Liver (tissue), 9 donors: ENCODE results near the gene CPS1. TPM values are rescaled to one million over a fixed set of nuclear protein-coding genes. Genes with fewer than 3 reads are reported as not detected.

Experiments used
- DNase-seq: peaks from one replicate; pipeline ENCODE4 v3.0.0-alpha.2; 2017; ENCODE audit warnings: low spot score
- H3K27ac ChIP-seq, 2 donors: one replicate each; pipeline ENCODE4 v1.7.0; 2013; ENCODE audit warnings: inconsistent platforms in 2 of 2, low read length in 2 of 2, control low read depth in 1 of 2, low read depth in 1 of 2, mild to moderate bottlenecking in 1 of 2
- H3K27me3 ChIP-seq, 4 donors: one replicate each; pipeline versions ENCODE4 v1.6.1 to v1.7.0; 2013; ENCODE audit warnings: low read length in 3 of 4, inconsistent platforms in 1 of 4, mild to moderate bottlenecking in 1 of 4, moderate library complexity in 1 of 4; ENCODE audit not compliant: control insufficient read depth in 4 of 4, insufficient read depth in 4 of 4
- H3K36me3 ChIP-seq, 4 donors: one replicate each; pipeline versions ENCODE4 v1.6.1 to v1.7.0; 2013; ENCODE audit warnings: low read length in 3 of 4, mild to moderate bottlenecking in 3 of 4, low read depth in 1 of 4, moderate library complexity in 1 of 4; ENCODE audit not compliant: control insufficient read depth in 4 of 4, insufficient read depth in 3 of 4
- H3K4me1 ChIP-seq, 4 donors: one replicate each; pipeline versions ENCODE4 v1.6.1 to v1.7.0; 2013; ENCODE audit warnings: low read length in 3 of 4, mild to moderate bottlenecking in 3 of 4, moderate library complexity in 1 of 4; ENCODE audit not compliant: control insufficient read depth in 4 of 4, insufficient read depth in 4 of 4
- H3K4me3 ChIP-seq, 3 donors: one replicate each; pipeline versions ENCODE4 v1.6.1 to v1.7.0; 2013; ENCODE audit warnings: low read length in 3 of 3, control low read depth in 1 of 3, low read depth in 1 of 3, mild to moderate bottlenecking in 1 of 3
- H3K9ac ChIP-seq, 2 donors: one replicate each; pipeline ENCODE4 v1.7.0; 2013; ENCODE audit warnings: low read length in 2 of 2, mild to moderate bottlenecking in 2 of 2, moderate library complexity in 2 of 2, control low read depth in 1 of 2, low read depth in 1 of 2
- H3K9me3 ChIP-seq, 4 donors: one replicate each; pipeline versions ENCODE4 v1.6.1 to v1.7.0; 2013; ENCODE audit warnings: low read length in 3 of 4; ENCODE audit not compliant: control insufficient read depth in 4 of 4
- ATF3 ChIP-seq: IDR thresholded peaks from 2 replicates; pipeline ENCODE4 v1.6.1; 2016; ENCODE audit warnings: antibody characterized with exemption
- CTCF ChIP-seq: fragments of 150-350 bp; IDR thresholded peaks from 2 replicates; pipeline ENCODE4 v1.5.1; 2017; ENCODE audit warnings: improper control_type of control experiment, low read depth, low read length; ENCODE audit not compliant: missing input control
- HNF4A ChIP-seq, 2 donors: conservative IDR thresholded peaks; 2 replicates each; pipeline ENCODE4 v1.6.1; 2016; ENCODE audit warnings: antibody characterized with exemption in 2 of 2, mild to moderate bottlenecking in 2 of 2
- HNF4G ChIP-seq: IDR thresholded peaks from 2 replicates; pipeline ENCODE4 v1.6.1; 2016; ENCODE audit warnings: antibody characterized with exemption
- JUND ChIP-seq, 2 donors: IDR thresholded peaks; 2 replicates each; pipeline ENCODE4 v1.6.1; 2016; ENCODE audit warnings: antibody characterized with exemption in 2 of 2
- RAD21 ChIP-seq, 2 donors: IDR thresholded peaks; 2 replicates each; pipeline ENCODE4 v1.6.1; 2016; ENCODE audit warnings: antibody characterized with exemption in 2 of 2, mild to moderate bottlenecking in 2 of 2
- RXRA ChIP-seq, 2 donors: IDR thresholded peaks; 2 replicates each; pipeline ENCODE4 v1.6.1; 2017 to 2018; ENCODE audit warnings: antibody characterized with exemption in 2 of 2, mild to moderate bottlenecking in 1 of 2
- SP1 ChIP-seq: IDR thresholded peaks from 2 replicates; pipeline ENCODE4 v1.6.1; 2018; ENCODE audit warnings: antibody characterized with exemption, mild to moderate bottlenecking
- TAF1 ChIP-seq: conservative IDR thresholded peaks from 2 replicates; pipeline ENCODE4 v1.6.1; 2016; ENCODE audit warnings: antibody characterized with exemption, mild to moderate bottlenecking
- YY1 ChIP-seq: IDR thresholded peaks from 2 replicates; pipeline ENCODE4 v1.6.1; 2016; ENCODE audit warnings: antibody characterized with exemption, mild to moderate bottlenecking
- ZBTB33 ChIP-seq: IDR thresholded peaks from 2 replicates; pipeline ENCODE4 v1.6.1; 2016; ENCODE audit warnings: antibody characterized with exemption
- WGBS: extraction: QIAGEN DNeasy Blood & Tissue Kit; methylation state at CpG from one replicate; pipeline ENCODE4 v1.1.7; 2013; 5-methylcytosine and 5-hydroxymethylcytosine counted together
- polyA plus RNA-seq, 2 donors: library from polyadenylated mRNA; stranded (reverse) in 1 of 2; unstranded in 1 of 2; fragments of 200-250 nt in 1 of 2; fragments of >200 nt in 1 of 2; fragmentation: Nextera tagmentation in 1 of 2; extraction: Ambion mirVana in 1 of 2; gene quantifications; one replicate each; pipeline versions ENCODE4 v1.2.1 to v1.2.3, GENCODE V29; 2013 to 2015
- total RNA-seq, 2 donors: library from RNA; depleted of rRNA; stranded (reverse); fragments of >200 nt; gene quantifications; one replicate each; pipeline ENCODE4 v1.2.3, GENCODE V29; 2014
- TF ChIP-seq, protein P1 (sequence below): IDR thresholded peaks from 2 replicates; pipeline ENCODE4 v1.6.1; 2016; ENCODE audit warnings: antibody characterized with exemption
- TF ChIP-seq, protein P2 (sequence below): IDR thresholded peaks from 2 replicates; pipeline ENCODE4 v1.6.1; 2016; ENCODE audit warnings: antibody characterized with exemption, mild to moderate bottlenecking
- donor health status: healthy.
- donor health status: healthy.
- donor health status: healthy.
- donor health status: healthy.
- donor health status: healthy.

Gene CPS1
- total and polyA plus RNA-seq, 4 donors = 469 to 930 (median 575) TPM

DNA sequence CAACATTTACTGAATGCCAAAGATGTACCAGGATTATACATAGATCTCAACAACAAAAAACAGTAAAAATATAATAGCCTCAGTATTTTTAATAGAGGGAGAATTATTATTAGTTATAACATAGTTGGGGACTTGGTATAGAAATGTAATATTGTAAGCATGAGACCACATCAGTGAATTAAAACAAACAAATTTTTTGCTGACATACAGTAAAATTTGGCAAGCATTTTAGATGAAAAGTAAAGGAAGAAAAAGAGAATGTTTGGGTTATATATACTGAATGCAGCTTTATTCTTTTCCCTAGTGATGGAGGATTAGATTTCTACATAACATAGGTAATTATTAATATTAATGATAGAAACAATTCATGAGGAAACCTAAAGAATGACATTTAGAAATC, 10.9 kb downstream of the CPS1 start:
- H3K27ac ChIP-seq = no peak overlapping the region
- TF ChIP-seq, protein P1, sequence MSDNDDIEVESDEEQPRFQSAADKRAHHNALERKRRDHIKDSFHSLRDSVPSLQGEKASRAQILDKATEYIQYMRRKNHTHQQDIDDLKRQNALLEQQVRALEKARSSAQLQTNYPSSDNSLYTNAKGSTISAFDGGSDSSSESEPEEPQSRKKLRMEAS = no peak
- TF ChIP-seq, protein P2, sequence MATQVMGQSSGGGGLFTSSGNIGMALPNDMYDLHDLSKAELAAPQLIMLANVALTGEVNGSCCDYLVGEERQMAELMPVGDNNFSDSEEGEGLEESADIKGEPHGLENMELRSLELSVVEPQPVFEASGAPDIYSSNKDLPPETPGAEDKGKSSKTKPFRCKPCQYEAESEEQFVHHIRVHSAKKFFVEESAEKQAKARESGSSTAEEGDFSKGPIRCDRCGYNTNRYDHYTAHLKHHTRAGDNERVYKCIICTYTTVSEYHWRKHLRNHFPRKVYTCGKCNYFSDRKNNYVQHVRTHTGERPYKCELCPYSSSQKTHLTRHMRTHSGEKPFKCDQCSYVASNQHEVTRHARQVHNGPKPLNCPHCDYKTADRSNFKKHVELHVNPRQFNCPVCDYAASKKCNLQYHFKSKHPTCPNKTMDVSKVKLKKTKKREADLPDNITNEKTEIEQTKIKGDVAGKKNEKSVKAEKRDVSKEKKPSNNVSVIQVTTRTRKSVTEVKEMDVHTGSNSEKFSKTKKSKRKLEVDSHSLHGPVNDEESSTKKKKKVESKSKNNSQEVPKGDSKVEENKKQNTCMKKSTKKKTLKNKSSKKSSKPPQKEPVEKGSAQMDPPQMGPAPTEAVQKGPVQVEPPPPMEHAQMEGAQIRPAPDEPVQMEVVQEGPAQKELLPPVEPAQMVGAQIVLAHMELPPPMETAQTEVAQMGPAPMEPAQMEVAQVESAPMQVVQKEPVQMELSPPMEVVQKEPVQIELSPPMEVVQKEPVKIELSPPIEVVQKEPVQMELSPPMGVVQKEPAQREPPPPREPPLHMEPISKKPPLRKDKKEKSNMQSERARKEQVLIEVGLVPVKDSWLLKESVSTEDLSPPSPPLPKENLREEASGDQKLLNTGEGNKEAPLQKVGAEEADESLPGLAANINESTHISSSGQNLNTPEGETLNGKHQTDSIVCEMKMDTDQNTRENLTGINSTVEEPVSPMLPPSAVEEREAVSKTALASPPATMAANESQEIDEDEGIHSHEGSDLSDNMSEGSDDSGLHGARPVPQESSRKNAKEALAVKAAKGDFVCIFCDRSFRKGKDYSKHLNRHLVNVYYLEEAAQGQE = no peak
- TF ChIP-seq ZBTB33 = no peak
- TF ChIP-seq ATF3 = no peak
- TF ChIP-seq RAD21 (IDR thresholded peaks at IDR 0.05) = no peak
- TF ChIP-seq JUND (IDR thresholded peaks at IDR 0.05) = no peak
- no peak for TF ChIP-seq YY1

GRCh38 chr2:210568108-210568507, 11.7 kb downstream of the CPS1 start:
- Histone ChIP-seq H3K27ac (no peak overlapping the region), H3K27me3 (no peaks in the 10 kb centered on the region), H3K9me3 (no peaks in the 10 kb centered on the region), H3K4me1 (peaks cover 5 to 44% (median 22%) of the 10 kb centered on the region in 4 donors), H3K36me3 (peaks cover 0 to 47% (median 8%) of the 10 kb centered on the region in 4 donors), H3K4me3 (no peak overlapping the region), H3K9ac (no peak overlapping the region)
- WGBS = 68% methylated on average over 2 of the region's 2 CpGs
- no peak for DNase-seq
- TF ChIP-seq HNF4A (conservative IDR thresholded peaks at IDR 0.05) = no peak
- peak; percentile 16 for TF ChIP-seq YY1
- TF ChIP-seq HNF4G = no peak
- no peak for TF ChIP-seq JUND (IDR thresholded peaks at IDR 0.05)

More for the DNA sequence above, 10.9 kb downstream of the CPS1 start:
- peaks cover 5 to 43% (median 23%) of the 10 kb centered on the region in 4 donors for H3K4me1 ChIP-seq
- peaks cover 0 to 41% (median 5%) of the 10 kb centered on the region in 4 donors for H3K36me3 ChIP-seq
- H3K4me3 ChIP-seq = no peak overlapping the region
- H3K9ac ChIP-seq = no peak overlapping the region
- no peak for DNase-seq
- no peaks in the 10 kb centered on the region for H3K9me3 ChIP-seq
- H3K27me3 ChIP-seq = no peaks in the 10 kb centered on the region

DNA sequence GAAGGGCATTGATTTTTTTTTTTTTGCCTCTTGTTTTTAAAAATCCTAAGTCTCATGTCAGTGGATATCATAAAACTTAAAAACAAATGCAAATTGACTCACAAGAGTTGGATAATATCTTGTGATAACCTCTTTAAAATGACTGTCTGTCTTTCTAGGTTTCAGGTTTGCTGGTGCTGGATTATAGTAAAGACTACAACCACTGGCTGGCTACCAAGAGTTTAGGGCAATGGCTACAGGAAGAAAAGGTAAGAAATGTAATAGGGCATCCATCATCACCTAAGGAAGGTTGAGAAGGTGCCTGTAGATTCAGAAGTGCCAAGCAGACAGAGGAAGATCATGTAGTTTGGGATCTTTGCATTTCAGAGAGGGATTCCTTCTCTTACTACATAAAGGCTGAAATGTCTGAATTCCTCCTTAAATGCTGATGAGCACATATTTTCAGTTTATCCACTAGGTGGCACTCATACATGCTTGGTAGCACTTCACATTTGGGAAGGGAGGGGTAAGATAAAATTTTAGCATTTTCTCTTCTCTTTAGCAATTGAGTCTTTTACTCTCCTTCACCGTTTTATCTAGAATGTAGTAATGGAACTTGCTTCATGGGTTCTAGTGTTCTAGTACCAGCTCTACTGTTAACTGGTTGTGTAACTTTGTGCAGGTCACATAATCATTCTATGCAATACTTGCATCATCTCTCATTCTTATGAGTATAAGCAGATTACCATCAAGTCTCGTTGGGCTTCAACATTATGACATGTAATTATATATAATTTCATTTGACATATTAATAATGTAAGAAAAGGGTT, 21.1 kb downstream of the CPS1 start:
- Histone ChIP-seq H3K9me3 (no peaks in the 10 kb centered on the region), H3K27ac (no peak overlapping the region), H3K4me3 (no peak overlapping the region), H3K36me3 (peaks cover under 1 to 82% (median 57%) of the 10 kb centered on the region in 4 donors), H3K27me3 (no peaks in the 10 kb centered on the region), H3K4me1 (peaks cover 0 to 22% (median 4%) of the 10 kb centered on the region in 4 donors), H3K9ac (no peak overlapping the region)
- DNase-seq = no peak
- WGBS = 11% methylated on average over 2 of the region's 2 CpGs
- TF ChIP-seq JUND (IDR thresholded peaks at IDR 0.05) (peak in 1 of 2 donors; percentile 5), ATF3 (peak; percentile 49), RAD21 (IDR thresholded peaks at IDR 0.05) (peak; percentile 66 to 75), TAF1 (no peak), RXRA (IDR thresholded peaks at IDR 0.05) (peak in 1 of 2 donors; percentile 15), SP1 (no peak), CTCF (peak; percentile 56)
